Measurements from ENCODE around the gene SYT9. TPM values are rescaled to one million over a fixed set of nuclear protein-coding genes. Genes with fewer than 3 reads are reported as not detected.

SYT9 gene
- total and polyA plus RNA-seq, 2 donors (not counting 3 experiments of a cell fraction or from before 2014, with no cell fraction given), result 0.23 TPM; not detected in 1

DNA sequence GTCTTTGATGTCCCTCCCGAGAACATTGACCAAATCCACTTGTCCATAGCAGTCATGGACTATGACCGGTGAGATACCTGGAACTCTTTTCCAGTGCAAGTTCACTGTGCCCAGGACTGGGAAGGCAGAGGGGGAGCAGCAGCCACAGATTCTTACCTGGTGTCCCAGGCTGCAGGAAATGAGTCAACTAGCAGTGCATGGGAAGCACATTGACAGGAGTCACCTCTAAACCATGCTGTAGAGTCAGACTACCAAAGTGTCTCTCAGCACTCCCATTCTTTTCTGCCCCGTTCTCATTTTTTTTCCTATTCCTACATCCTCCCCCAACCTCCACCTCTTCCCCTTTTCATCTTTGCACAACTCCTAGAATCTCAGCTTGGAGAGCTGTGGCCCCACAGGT is 166.4 kb downstream of the SYT9 start:
- H2AFZ ChIP-seq (ENCODE audit: low read depth, low read length), result no peak overlapping the region
- CTCF ChIA-PET, result no interaction called here
- intact Hi-C loops (cut with micrococcal nuclease), result no loop called here

More for the DNA sequence above, 166.4 kb downstream of the SYT9 start:
- Histone ChIP-seq H3K4me2 (ENCODE audit: insufficient read depth, low read length) (no peak overlapping the region), H3K79me2 (ENCODE audit: control insufficient read depth, insufficient read depth, low read length) (no peaks in the 10 kb centered on the region), H3K27ac (ENCODE audit: insufficient read depth, low read depth, low read length) (no peak overlapping the region), H3K4me1 (ENCODE audit: control insufficient read depth, extremely low read depth, insufficient read depth, low read length) (peaks cover 12% of the 10 kb centered on the region), H3K4me3 (replicated peaks in 1 of 3; ENCODE audit: insufficient read depth in 1 of 3, low read depth in 1 of 3, low read length in 3 of 3) (no peak overlapping the region), H3K9me1 (replicated peaks; ENCODE audit: control insufficient read depth, extremely low read depth, insufficient read depth, low read length) (no peaks in the 10 kb centered on the region), H4K20me1 (replicated peaks; ENCODE audit: control insufficient read depth, extremely low read depth, insufficient read depth, low read length) (no peaks in the 10 kb centered on the region), H3K27me3 (ENCODE audit: control insufficient read depth in 2 of 2, insufficient read depth in 2 of 2, low read length in 2 of 2) (no peaks in the 10 kb centered on the region), H3K36me3 (ENCODE audit: control insufficient read depth in 2 of 2, extremely low read depth in 1 of 2, insufficient read depth in 2 of 2, low read length in 2 of 2) (no peaks in the 10 kb centered on the region), H3K9me3 (replicated peaks; ENCODE audit: control insufficient read depth, insufficient read depth, low read length) (no peaks in the 10 kb centered on the region), H3K9ac (replicated peaks; ENCODE audit: extremely low read depth, insufficient read depth, low read length) (no peak overlapping the region)
- no TSS peak for BruUV-seq (replicated peaks)
- dilution Hi-C loops (cut with MboI; ENCODE audit: extremely low pct_ligation_motif_present, low sequenced_read_pairs), result no loop called here
- FAIRE-seq, result no peak
- no peak for DNase-seq (ENCODE audit: low read depth, low spot score)
- POLR2A ChIA-PET, result no interaction called here
- TF ChIP-seq MAX (IDR thresholded peaks at IDR 0.05; ENCODE audit: insufficient read depth, insufficient read length) (no peak), EZH2 (IDR thresholded peaks at IDR 0.05; ENCODE audit: borderline replicate concordance, low read depth, low read length, severe bottlenecking) (no peak), POLR2A (IDR thresholded peaks at IDR 0.05; ENCODE audit: low read depth, low read length) (no peak), JUN (IDR thresholded peaks at IDR 0.05; ENCODE audit: borderline replicate concordance, insufficient read depth, insufficient read length, low read depth) (no peak), CTCF (IDR thresholded peaks at IDR 0.05; ENCODE audit: extremely low read depth in 1 of 2, insufficient read depth in 1 of 2, low read depth in 1 of 2, low read length in 2 of 2) (no peak), MYC (IDR thresholded peaks at IDR 0.05; ENCODE audit: low read depth, low read length) (no peak), POLR2AphosphoS5 (IDR thresholded peaks at IDR 0.05; ENCODE audit: insufficient read depth, low read depth, low read length) (no peak), FOS (IDR thresholded peaks at IDR 0.05; ENCODE audit: borderline replicate concordance, insufficient read depth, low read length) (no peak), GATA2 (IDR thresholded peaks at IDR 0.05; ENCODE audit: insufficient read depth, insufficient read length, low read depth, low read length) (no peak)

Measured in endothelial cell of umbilical vein (primary cell).